ENCODE data around the gene KBTBD12.
"Not testable (repeated sequence)": the region's sequence is repeated elsewhere in the genome, so short reads cannot be mapped to it uniquely, and the experiment has no call there.

KBTBD12 gene

GRCh38 chr3:127889976-127890650 lies 24.9 kb upstream of the KBTBD12 start:
- no peaks in the 10 kb centered on the region for H3K27me3 Mint-ChIP-seq (ENCODE audit: low read depth)
- H3K9me3 Mint-ChIP-seq, result peaks cover 13% of the 10 kb centered on the region
- H3K27ac Mint-ChIP-seq, result peak overlapping the region; percentile 9
- H3K4me1 Mint-ChIP-seq (ENCODE audit: low read depth), result peaks cover 3% of the 10 kb centered on the region
- no peak for DNase-seq (ENCODE audit: low spot score)
- peaks cover 2% of the 10 kb centered on the region for H3K36me3 Mint-ChIP-seq (ENCODE audit: low read depth)
- H3K4me3 Mint-ChIP-seq, result no peak overlapping the region

GRCh38 chr3:127890651-127891290 lies 24.3 kb upstream of the KBTBD12 start:
- H3K27ac Mint-ChIP-seq, result peak overlapping the region; percentile 9
- not testable (repeated sequence) for H3K36me3 Mint-ChIP-seq (ENCODE audit: low read depth); H3K27me3 Mint-ChIP-seq (ENCODE audit: low read depth); H3K4me3 Mint-ChIP-seq; H3K4me1 Mint-ChIP-seq (ENCODE audit: low read depth)
- H3K9me3 Mint-ChIP-seq, result peaks cover 13% of the 10 kb centered on the region
- peak; percentile 42 for DNase-seq (ENCODE audit: low spot score)

GRCh38 chr3:127894481-127894880 lies 20.6 kb upstream of the KBTBD12 start:
- Mint-ChIP-seq H3K27me3 (ENCODE audit: low read depth) (no peaks in the 10 kb centered on the region), H3K27ac (no peak overlapping the region), H3K4me1 (ENCODE audit: low read depth) (peaks cover 3% of the 10 kb centered on the region), H3K36me3 (ENCODE audit: low read depth) (peaks cover 2% of the 10 kb centered on the region), H3K4me3 (no peak overlapping the region), H3K9me3 (peaks cover 13% of the 10 kb centered on the region)
- DNase-seq (ENCODE audit: low spot score), result no peak

GRCh38 chr3:127899200-127899599 lies 15.8 kb upstream of the KBTBD12 start:
- H3K27ac Mint-ChIP-seq, result no peak overlapping the region

GRCh38 chr3:127899766-127900165 lies 15.3 kb upstream of the KBTBD12 start:
- no peaks in the 10 kb centered on the region for H3K9me3 Mint-ChIP-seq
- H3K4me1 Mint-ChIP-seq (ENCODE audit: low read depth), result no peaks in the 10 kb centered on the region
- no peak overlapping the region for H3K27ac Mint-ChIP-seq
- H3K36me3 Mint-ChIP-seq (ENCODE audit: low read depth), result no peaks in the 10 kb centered on the region
- H3K4me3 Mint-ChIP-seq, result no peak overlapping the region
- H3K27me3 Mint-ChIP-seq (ENCODE audit: low read depth), result no peaks in the 10 kb centered on the region
- DNase-seq (ENCODE audit: low spot score), result no peak

More at GRCh38 chr3:127899200-127899599, 15.8 kb upstream of the KBTBD12 start:
- no peaks in the 10 kb centered on the region for H3K9me3 Mint-ChIP-seq
- H3K4me1 Mint-ChIP-seq (ENCODE audit: low read depth), result no peaks in the 10 kb centered on the region
- no peaks in the 10 kb centered on the region for H3K36me3 Mint-ChIP-seq (ENCODE audit: low read depth)
- no peak for DNase-seq (ENCODE audit: low spot score)
- no peak overlapping the region for H3K4me3 Mint-ChIP-seq
- H3K27me3 Mint-ChIP-seq (ENCODE audit: low read depth), result no peaks in the 10 kb centered on the region

- Mint-ChIP-seq H3K9me3 (no peaks in the 10 kb centered on the region), H3K36me3 (ENCODE audit: low read depth) (no peaks in the 10 kb centered on the region), H3K4me1 (ENCODE audit: low read depth) (no peaks in the 10 kb centered on the region), H3K27me3 (ENCODE audit: low read depth) (no peaks in the 10 kb centered on the region), H3K27ac (no peak overlapping the region), H3K4me3 (no peak overlapping the region)
- no peak for DNase-seq (ENCODE audit: low spot score)
Observed at GRCh38 chr3:127900536-127900935, 14.5 kb upstream of the KBTBD12 start.

GRCh38 chr3:127902486-127902885 lies 12.5 kb upstream of the KBTBD12 start:
- peaks cover 3% of the 10 kb centered on the region for H3K27me3 Mint-ChIP-seq (ENCODE audit: low read depth)

GRCh38 chr3:127903611-127904375 lies 11.2 kb upstream of the KBTBD12 start:
- DNase-seq (ENCODE audit: low spot score), result no peak
- Mint-ChIP-seq H3K27me3 (ENCODE audit: low read depth) (peaks cover 3% of the 10 kb centered on the region), H3K36me3 (ENCODE audit: low read depth) (no peaks in the 10 kb centered on the region), H3K9me3 (no peaks in the 10 kb centered on the region), H3K27ac (no peak overlapping the region), H3K4me3 (no peak overlapping the region), H3K4me1 (ENCODE audit: low read depth) (no peaks in the 10 kb centered on the region)

More at GRCh38 chr3:127902486-127902885, 12.5 kb upstream of the KBTBD12 start:
- Mint-ChIP-seq H3K9me3 (no peaks in the 10 kb centered on the region), H3K36me3 (ENCODE audit: low read depth) (no peaks in the 10 kb centered on the region), H3K27ac (no peak overlapping the region), H3K4me3 (no peak overlapping the region), H3K4me1 (ENCODE audit: low read depth) (no peaks in the 10 kb centered on the region)
- no peak for DNase-seq (ENCODE audit: low spot score)

GRCh38 chr3:127905556-127905955 lies 9.5 kb upstream of the KBTBD12 start:
- Mint-ChIP-seq H3K27me3 (ENCODE audit: low read depth) (peaks cover 3% of the 10 kb centered on the region), H3K36me3 (ENCODE audit: low read depth) (no peaks in the 10 kb centered on the region), H3K27ac (no peak overlapping the region), H3K9me3 (no peaks in the 10 kb centered on the region), H3K4me3 (no peak overlapping the region), H3K4me1 (ENCODE audit: low read depth) (no peaks in the 10 kb centered on the region)
- DNase-seq (ENCODE audit: low spot score), result no peak

- H3K27me3 Mint-ChIP-seq (ENCODE audit: low read depth); H3K36me3 Mint-ChIP-seq (ENCODE audit: low read depth); H3K27ac Mint-ChIP-seq; H3K4me3 Mint-ChIP-seq; H3K9me3 Mint-ChIP-seq; DNase-seq (ENCODE audit: low spot score); H3K4me1 Mint-ChIP-seq (ENCODE audit: low read depth): not testable (repeated sequence)
Observed at GRCh38 chr3:127906653-127907052, 8.4 kb upstream of the KBTBD12 start.

- no peaks in the 10 kb centered on the region for H3K36me3 Mint-ChIP-seq (ENCODE audit: low read depth)
- H3K27ac Mint-ChIP-seq, result no peak overlapping the region
- H3K4me1 Mint-ChIP-seq (ENCODE audit: low read depth), result no peaks in the 10 kb centered on the region
- DNase-seq (ENCODE audit: low spot score), result no peak
- no peak overlapping the region for H3K4me3 Mint-ChIP-seq
- H3K9me3 Mint-ChIP-seq, result no peaks in the 10 kb centered on the region
- H3K27me3 Mint-ChIP-seq (ENCODE audit: low read depth), result peaks cover 11% of the 10 kb centered on the region
Observed at GRCh38 chr3:127908202-127908601, 6.8 kb upstream of the KBTBD12 start.

- H3K4me3 Mint-ChIP-seq, result no peak overlapping the region
- H3K27me3 Mint-ChIP-seq (ENCODE audit: low read depth), result peaks cover 18% of the 10 kb centered on the region
- H3K36me3 Mint-ChIP-seq (ENCODE audit: low read depth), result no peaks in the 10 kb centered on the region
- DNase-seq (ENCODE audit: low spot score), result no peak
- H3K27ac Mint-ChIP-seq, result no peak overlapping the region
- H3K4me1 Mint-ChIP-seq (ENCODE audit: low read depth), result no peaks in the 10 kb centered on the region
- no peaks in the 10 kb centered on the region for H3K9me3 Mint-ChIP-seq
Observed at GRCh38 chr3:127908951-127909350, 6.1 kb upstream of the KBTBD12 start.

GRCh38 chr3:127909646-127910045 lies 5.4 kb upstream of the KBTBD12 start:
- no peak overlapping the region for H3K4me3 Mint-ChIP-seq
- H3K27me3 Mint-ChIP-seq (ENCODE audit: low read depth), result peaks cover 25% of the 10 kb centered on the region
- DNase-seq (ENCODE audit: low spot score), result no peak
- peaks cover 2% of the 10 kb centered on the region for H3K4me1 Mint-ChIP-seq (ENCODE audit: low read depth)
- H3K27ac Mint-ChIP-seq, result no peak overlapping the region
- no peaks in the 10 kb centered on the region for H3K36me3 Mint-ChIP-seq (ENCODE audit: low read depth)
- no peaks in the 10 kb centered on the region for H3K9me3 Mint-ChIP-seq

- H3K36me3 Mint-ChIP-seq (ENCODE audit: low read depth), result no peaks in the 10 kb centered on the region
- no peak for DNase-seq (ENCODE audit: low spot score)
- no peak overlapping the region for H3K4me3 Mint-ChIP-seq
- H3K9me3 Mint-ChIP-seq, result no peaks in the 10 kb centered on the region
- H3K4me1 Mint-ChIP-seq (ENCODE audit: low read depth), result peaks cover 2% of the 10 kb centered on the region
- no peak overlapping the region for H3K27ac Mint-ChIP-seq
- H3K27me3 Mint-ChIP-seq (ENCODE audit: low read depth), result peaks cover 35% of the 10 kb centered on the region
Observed at GRCh38 chr3:127911421-127911931, 3.6 kb upstream of the KBTBD12 start.

Data from T-helper 2 cell treated with Interferon-gamma antibody and Interleukin-4, amounts not matched to agents 5 μg/mL and 100 μg/mL, for 36 hours (primary cell).